ENCODE measurements around the gene GCAT.

DNA sequence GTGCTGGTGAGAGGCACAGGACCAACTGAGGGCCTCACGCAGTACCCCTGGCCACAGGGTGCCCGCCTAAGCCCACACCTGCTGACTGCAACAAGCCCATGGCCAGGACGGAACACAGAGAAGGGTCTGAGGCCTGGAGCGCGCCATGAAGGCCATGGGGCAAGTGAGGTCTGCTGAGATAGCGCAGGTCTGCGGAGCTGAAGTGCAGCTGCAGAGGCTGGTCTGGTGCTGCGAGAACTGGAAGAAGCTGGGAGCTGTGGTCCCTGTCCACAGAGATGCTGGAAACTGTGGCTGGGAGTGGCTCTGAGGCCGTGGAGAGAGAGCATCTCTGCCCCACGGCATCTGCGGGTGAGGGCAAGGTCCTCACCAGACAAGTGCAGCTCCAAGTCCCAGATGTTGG, 23.7 kb downstream of the GCAT start:
- TF ChIP-seq, protein P1, sequence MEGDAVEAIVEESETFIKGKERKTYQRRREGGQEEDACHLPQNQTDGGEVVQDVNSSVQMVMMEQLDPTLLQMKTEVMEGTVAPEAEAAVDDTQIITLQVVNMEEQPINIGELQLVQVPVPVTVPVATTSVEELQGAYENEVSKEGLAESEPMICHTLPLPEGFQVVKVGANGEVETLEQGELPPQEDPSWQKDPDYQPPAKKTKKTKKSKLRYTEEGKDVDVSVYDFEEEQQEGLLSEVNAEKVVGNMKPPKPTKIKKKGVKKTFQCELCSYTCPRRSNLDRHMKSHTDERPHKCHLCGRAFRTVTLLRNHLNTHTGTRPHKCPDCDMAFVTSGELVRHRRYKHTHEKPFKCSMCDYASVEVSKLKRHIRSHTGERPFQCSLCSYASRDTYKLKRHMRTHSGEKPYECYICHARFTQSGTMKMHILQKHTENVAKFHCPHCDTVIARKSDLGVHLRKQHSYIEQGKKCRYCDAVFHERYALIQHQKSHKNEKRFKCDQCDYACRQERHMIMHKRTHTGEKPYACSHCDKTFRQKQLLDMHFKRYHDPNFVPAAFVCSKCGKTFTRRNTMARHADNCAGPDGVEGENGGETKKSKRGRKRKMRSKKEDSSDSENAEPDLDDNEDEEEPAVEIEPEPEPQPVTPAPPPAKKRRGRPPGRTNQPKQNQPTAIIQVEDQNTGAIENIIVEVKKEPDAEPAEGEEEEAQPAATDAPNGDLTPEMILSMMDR (IDR thresholded peaks at IDR 0.05), result no peak
- no peak for TF ChIP-seq POLR2A (IDR thresholded peaks at IDR 0.05)
